ENCODE data around the gene SLC38A10.
A peak's percentile ranks its signal among the peaks of the same experiment; 100 is the strongest.

SLC38A10 gene

GRCh38 chr17:81238490-81238814, 56.7 kb downstream of the SLC38A10 start:
- TF ChIP-seq CTCF (IDR thresholded peaks at IDR 0.05; ENCODE audit: low read depth, low read length): no peak
- peak overlapping the region; percentile 92 for H3K4me3 ChIP-seq (ENCODE audit: low read depth, low read length)

- TF ChIP-seq CTCF (IDR thresholded peaks at IDR 0.05; ENCODE audit: low read depth, low read length): no peak
- peak overlapping the region; percentile 92 for H3K4me3 ChIP-seq (ENCODE audit: low read depth, low read length)
Observed at GRCh38 chr17:81237591-81238489, 57.3 kb downstream of the SLC38A10 start.

GRCh38 chr17:81236784-81237183, 58.3 kb downstream of the SLC38A10 start:
- no peak for TF ChIP-seq CTCF (IDR thresholded peaks at IDR 0.05; ENCODE audit: low read depth, low read length)
- no peak overlapping the region for H3K4me3 ChIP-seq (ENCODE audit: low read depth, low read length)

GRCh38 chr17:81235822-81236740, 59.0 kb downstream of the SLC38A10 start:
- no peak for TF ChIP-seq CTCF (IDR thresholded peaks at IDR 0.05; ENCODE audit: low read depth, low read length)
- no peak overlapping the region for H3K4me3 ChIP-seq (ENCODE audit: low read depth, low read length)

GRCh38 chr17:81234940-81235821, 59.9 kb downstream of the SLC38A10 start:
- H3K4me3 ChIP-seq (ENCODE audit: low read depth, low read length): no peak overlapping the region
- no peak for TF ChIP-seq CTCF (IDR thresholded peaks at IDR 0.05; ENCODE audit: low read depth, low read length)

GRCh38 chr17:81234506-81234855, 60.6 kb downstream of the SLC38A10 start:
- no peak overlapping the region for H3K4me3 ChIP-seq (ENCODE audit: low read depth, low read length)
- no peak for TF ChIP-seq CTCF (IDR thresholded peaks at IDR 0.05; ENCODE audit: low read depth, low read length)

All from WI38 (cell line).